ENCODE measurements around the gene STAB2.

STAB2 gene

DNA sequence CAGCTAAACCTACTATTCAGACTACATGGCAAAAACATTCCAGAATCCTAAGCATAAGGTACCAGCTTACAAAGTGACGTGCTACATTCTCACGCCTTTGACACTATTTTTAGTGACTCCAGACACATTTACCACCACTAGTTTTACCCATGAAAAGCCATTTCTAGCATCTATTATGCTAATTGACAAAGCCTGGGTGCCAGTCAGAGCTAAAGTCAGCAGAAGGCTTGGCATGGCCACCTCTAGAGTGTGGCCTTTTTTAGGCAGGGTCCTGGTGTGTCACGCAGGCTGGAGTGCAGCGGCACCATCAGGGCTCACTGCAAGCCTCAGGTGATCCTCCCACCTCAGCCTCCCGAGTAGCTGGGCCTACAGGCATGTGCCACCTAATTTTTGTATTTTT is 178.2 kb downstream of the STAB2 start:
- H3K4me3 ChIP-seq (ENCODE audit: low read depth, low read length): no peak overlapping the region
- TF ChIP-seq, protein P1, sequence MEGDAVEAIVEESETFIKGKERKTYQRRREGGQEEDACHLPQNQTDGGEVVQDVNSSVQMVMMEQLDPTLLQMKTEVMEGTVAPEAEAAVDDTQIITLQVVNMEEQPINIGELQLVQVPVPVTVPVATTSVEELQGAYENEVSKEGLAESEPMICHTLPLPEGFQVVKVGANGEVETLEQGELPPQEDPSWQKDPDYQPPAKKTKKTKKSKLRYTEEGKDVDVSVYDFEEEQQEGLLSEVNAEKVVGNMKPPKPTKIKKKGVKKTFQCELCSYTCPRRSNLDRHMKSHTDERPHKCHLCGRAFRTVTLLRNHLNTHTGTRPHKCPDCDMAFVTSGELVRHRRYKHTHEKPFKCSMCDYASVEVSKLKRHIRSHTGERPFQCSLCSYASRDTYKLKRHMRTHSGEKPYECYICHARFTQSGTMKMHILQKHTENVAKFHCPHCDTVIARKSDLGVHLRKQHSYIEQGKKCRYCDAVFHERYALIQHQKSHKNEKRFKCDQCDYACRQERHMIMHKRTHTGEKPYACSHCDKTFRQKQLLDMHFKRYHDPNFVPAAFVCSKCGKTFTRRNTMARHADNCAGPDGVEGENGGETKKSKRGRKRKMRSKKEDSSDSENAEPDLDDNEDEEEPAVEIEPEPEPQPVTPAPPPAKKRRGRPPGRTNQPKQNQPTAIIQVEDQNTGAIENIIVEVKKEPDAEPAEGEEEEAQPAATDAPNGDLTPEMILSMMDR (IDR thresholded peaks at IDR 0.05; ENCODE audit: low read depth, low read length): no peak

DNA sequence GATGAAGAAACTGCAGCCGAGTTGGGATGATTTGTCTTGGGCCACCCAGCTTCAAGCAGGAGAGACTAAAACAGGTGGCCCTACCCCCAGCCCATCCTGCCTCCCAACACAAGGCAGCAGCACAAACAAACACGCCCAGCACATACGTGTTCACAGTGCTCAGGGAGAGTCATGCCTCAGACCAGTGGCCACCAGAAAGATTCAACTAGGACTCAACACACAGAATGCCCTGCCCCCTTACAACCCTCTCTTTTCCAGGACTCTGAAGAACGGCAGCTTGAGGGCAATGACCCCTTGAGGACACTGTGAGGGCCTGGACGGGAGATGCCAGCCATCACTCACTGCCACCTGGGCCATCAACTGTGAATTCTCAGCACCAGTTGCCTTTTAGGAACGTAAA is 179.0 kb downstream of the STAB2 start:
- TF ChIP-seq, protein P1 (IDR thresholded peaks at IDR 0.05; ENCODE audit: low read depth, low read length): no peak

DNA sequence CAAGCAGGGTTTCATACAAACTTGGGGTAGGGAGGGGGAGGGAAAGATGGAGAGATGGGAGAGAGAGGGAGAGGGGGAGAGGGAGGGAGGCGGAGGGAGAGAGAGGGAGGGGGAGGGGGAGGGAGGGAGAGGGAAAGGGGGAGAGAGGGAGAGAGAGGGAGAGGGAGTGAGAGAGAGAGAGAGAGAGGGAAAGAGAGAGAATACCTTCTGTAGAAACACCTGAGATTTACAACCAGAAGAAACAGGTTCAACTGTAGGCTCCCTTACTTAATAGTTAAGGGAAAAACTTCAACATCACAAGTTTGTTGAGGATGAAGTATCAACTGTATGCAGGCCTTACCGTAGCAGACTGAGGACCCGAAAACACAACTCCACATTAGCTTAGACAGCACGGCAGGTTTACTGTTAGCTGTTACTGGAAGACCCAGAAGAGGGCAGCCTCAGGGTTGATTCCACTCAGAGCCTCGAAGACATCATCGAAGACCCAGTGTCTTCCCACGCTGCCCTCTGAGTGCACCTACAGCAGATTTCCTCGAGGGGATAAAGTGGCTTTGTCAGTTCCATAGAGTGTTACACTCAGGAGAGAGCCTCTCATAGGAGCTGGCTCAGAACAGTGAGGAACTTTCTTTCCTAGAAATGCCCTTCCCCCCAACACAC is 181.5 kb downstream of the STAB2 start:
- H3K4me3 ChIP-seq (ENCODE audit: low read depth, low read length): no peak overlapping the region
- TF ChIP-seq, protein P1 (IDR thresholded peaks at IDR 0.05; ENCODE audit: low read depth, low read length): no peak

More for the DNA sequence above, 179.0 kb downstream of the STAB2 start:
- no peak overlapping the region for H3K4me3 ChIP-seq (ENCODE audit: low read depth, low read length)

DNA sequence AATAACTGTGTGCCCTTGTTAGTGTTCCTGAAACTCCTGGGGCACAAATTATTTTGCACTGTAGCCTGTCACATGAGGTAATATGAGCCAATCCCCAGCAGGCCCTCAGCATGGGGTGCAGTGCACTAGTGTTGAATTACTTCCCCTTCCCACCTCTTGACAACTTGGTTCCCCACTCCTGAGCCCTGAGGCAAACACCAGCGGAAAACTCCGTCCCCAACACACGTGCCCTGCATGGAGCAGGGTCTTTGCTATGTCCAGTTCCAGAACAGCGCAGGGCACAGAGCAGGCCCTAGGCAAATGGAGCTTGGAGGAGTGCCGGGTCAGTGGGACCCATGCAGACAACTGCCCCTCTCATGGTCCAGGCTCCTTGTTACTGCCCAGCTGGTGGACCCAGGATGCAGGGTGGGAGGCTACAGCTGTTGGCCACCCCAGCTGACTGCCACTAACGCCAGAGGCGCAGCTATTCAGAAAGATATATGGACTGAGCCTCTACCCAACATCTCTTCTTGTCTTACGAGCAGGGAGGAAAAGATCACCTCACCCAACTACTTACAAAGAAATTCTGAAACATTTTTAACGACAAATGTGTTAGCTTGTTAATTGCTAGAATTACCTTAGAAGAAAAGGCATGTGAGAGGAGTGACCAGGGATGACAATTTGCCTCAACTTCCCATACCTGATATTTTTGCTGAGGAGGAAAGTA is 182.3 kb downstream of the STAB2 start:
- TF ChIP-seq, protein P1 (IDR thresholded peaks at IDR 0.05; ENCODE audit: low read depth, low read length): no peak
- H3K4me3 ChIP-seq (ENCODE audit: low read depth, low read length): no peak overlapping the region

DNA sequence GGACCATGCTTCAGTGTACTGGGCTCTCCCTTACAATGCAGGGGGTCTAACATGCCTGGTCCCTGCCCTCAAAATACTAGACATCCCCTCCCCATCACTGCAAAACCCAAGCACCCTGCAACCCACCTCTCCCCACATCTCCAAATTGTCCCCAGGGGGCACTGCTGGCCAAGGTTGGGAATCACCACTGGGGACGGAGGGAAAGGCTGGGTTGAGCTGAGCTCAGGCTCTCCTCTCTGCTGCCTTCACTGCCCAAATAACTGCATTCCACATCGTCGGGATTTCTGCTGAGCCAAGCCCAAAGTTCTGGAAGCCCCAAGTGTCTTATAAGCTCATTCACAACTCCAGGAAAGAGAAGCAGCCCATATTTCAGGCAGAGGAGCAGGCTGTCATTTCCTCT is 184.4 kb downstream of the STAB2 start:
- TF ChIP-seq, protein P1 (IDR thresholded peaks at IDR 0.05; ENCODE audit: low read depth, low read length): peak; percentile 79
- no peak overlapping the region for H3K4me3 ChIP-seq (ENCODE audit: low read depth, low read length)

DNA sequence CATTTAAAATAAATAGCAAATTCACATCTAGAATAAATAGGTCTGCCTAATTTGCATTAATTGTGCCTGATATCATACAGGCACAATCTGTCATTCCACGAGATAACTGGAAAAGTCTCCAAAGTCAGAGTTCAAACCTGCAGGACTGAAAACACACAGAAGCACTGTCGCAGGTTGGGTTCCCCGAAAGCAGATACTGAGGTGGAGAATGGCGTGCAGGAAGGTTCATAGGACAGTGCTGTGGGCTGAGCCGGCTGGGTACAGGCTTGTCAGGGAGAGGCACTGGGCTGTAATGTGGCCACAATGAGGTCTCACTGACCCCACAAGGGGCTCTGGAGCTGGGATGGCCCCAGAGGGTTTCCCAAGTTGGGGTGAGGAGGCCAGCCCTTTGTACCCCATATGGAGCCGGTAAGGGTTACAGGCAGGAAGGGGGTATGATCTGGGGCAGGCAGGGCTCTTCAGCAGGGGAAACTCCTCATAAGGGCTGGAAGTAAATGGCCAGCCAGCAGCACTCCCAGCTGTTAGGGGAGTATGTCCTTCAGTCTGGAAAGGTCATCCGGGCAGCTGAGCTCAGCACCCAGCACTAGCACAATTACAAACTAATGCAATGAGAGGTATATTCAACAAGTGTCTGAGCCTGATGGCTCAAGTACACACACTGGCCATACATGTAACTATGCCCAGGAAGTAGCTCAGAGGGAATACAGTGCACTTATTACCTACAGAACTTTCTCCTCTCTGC is 185.5 kb downstream of the STAB2 start:
- H3K4me3 ChIP-seq (ENCODE audit: low read depth, low read length): no peak overlapping the region
- TF ChIP-seq, protein P1 (IDR thresholded peaks at IDR 0.05; ENCODE audit: low read depth, low read length): no peak

Measured in WI38 (cell line).